ENCODE data around the gene DIAPH3. TPM values are rescaled to one million over a fixed set of nuclear protein-coding genes. Genes with fewer than 3 reads are reported as not detected.
A peak's percentile ranks its signal among the peaks of the same experiment; 100 is the strongest.

DIAPH3 gene
- total and polyA plus RNA-seq, 7 experiments from 2014 or later: 0.37 to 17.5 TPM; not detected in 5

GRCh38 chr13:59672445-59672844 is 491.3 kb downstream of the DIAPH3 start:
- Histone ChIP-seq H3K9me3 (ENCODE audit: control insufficient read depth in 2 of 3, low read length in 3 of 3) (no peaks in the 10 kb centered on the region), H3K4me1 (ENCODE audit: control insufficient read depth in 2 of 2, insufficient read depth in 2 of 2, low read length in 2 of 2) (no peaks in the 10 kb centered on the region), H3K27ac (ENCODE audit: low read depth, low read length) (no peak overlapping the region), H3K27me3 (ENCODE audit: control insufficient read depth in 2 of 2, insufficient read depth in 2 of 2, low read length in 2 of 2) (no peaks in the 10 kb centered on the region), H3K4me3 (ENCODE audit: low read length) (no peak overlapping the region), H3K36me3 (ENCODE audit: control insufficient read depth in 2 of 3, insufficient read depth in 3 of 3, low read length in 3 of 3) (no peaks in the 10 kb centered on the region)
- DNase-seq (no peak), ATAC-seq (no peak)
- ChIA-PET POLR2A (no interaction called here), CTCF (interaction anchor here (1.7 kb wide), 1 partner anchor 759 kb away, joined by 6 read pairs; no protein-coding TSS in a partner anchor)
- H3K4me1 Mint-ChIP-seq: peaks cover 0 to 11% (median 4%) of the 10 kb centered on the region in 7 donors
- H3K4me3 Mint-ChIP-seq: no peak overlapping the region
- H3K36me3 Mint-ChIP-seq: no peaks in the 10 kb centered on the region
- intact Hi-C loops (cut with micrococcal nuclease): no loop called here
- H3K9me3 Mint-ChIP-seq: no peaks in the 10 kb centered on the region
- no peaks in the 10 kb centered on the region for H3K27me3 Mint-ChIP-seq
- no peak overlapping the region for H3K27ac Mint-ChIP-seq

- POLR2A ChIA-PET: no interaction called here
These were observed 491.8 kb downstream of the DIAPH3 start for GRCh38 chr13:59671881-59672280.

GRCh38 chr13:59666504-59666903 is 497.2 kb downstream of the DIAPH3 start:
- ATAC-seq (peak; percentile 27), DNase-seq (no peak)
- Mint-ChIP-seq H3K9me3 (no peaks in the 10 kb centered on the region), H3K4me3 (no peak overlapping the region), H3K36me3 (peaks cover 0 to 5% (median 0%) of the 10 kb centered on the region in 5 donors), H3K27me3 (no peaks in the 10 kb centered on the region), H3K27ac (no peak overlapping the region), H3K4me1 (peaks cover 0 to 3% (median 0%) of the 10 kb centered on the region in 7 donors)
- Histone ChIP-seq H3K27ac (ENCODE audit: low read depth, low read length) (no peak overlapping the region), H3K36me3 (ENCODE audit: control insufficient read depth in 2 of 3, insufficient read depth in 3 of 3, low read length in 3 of 3) (no peaks in the 10 kb centered on the region), H3K4me1 (ENCODE audit: control insufficient read depth in 2 of 2, insufficient read depth in 2 of 2, low read length in 2 of 2) (no peaks in the 10 kb centered on the region), H3K4me3 (ENCODE audit: low read length) (no peak overlapping the region), H3K9me3 (ENCODE audit: control insufficient read depth in 2 of 3, low read length in 3 of 3) (no peaks in the 10 kb centered on the region), H3K27me3 (ENCODE audit: control insufficient read depth in 2 of 2, insufficient read depth in 2 of 2, low read length in 2 of 2) (no peaks in the 10 kb centered on the region)
- intact Hi-C loops (cut with micrococcal nuclease): no loop called here
- ChIA-PET POLR2A (no interaction called here), CTCF (interaction anchor here (0.7 kb wide), 1 partner anchor 677 kb away, joined by 4 read pairs; no protein-coding TSS in a partner anchor)

More at GRCh38 chr13:59671881-59672280, 491.8 kb downstream of the DIAPH3 start:
- H3K36me3 ChIP-seq (ENCODE audit: control insufficient read depth in 2 of 3, insufficient read depth in 3 of 3, low read length in 3 of 3): no peaks in the 10 kb centered on the region
- no peaks in the 10 kb centered on the region for H3K9me3 ChIP-seq (ENCODE audit: control insufficient read depth in 2 of 3, low read length in 3 of 3)
- Mint-ChIP-seq H3K4me3 (no peak overlapping the region), H3K4me1 (peaks cover 0 to 11% (median 4%) of the 10 kb centered on the region in 7 donors), H3K27me3 (no peaks in the 10 kb centered on the region), H3K27ac (no peak overlapping the region), H3K36me3 (no peaks in the 10 kb centered on the region), H3K9me3 (no peaks in the 10 kb centered on the region)
- intact Hi-C loops (cut with micrococcal nuclease): no loop called here
- H3K27me3 ChIP-seq (ENCODE audit: control insufficient read depth in 2 of 2, insufficient read depth in 2 of 2, low read length in 2 of 2): no peaks in the 10 kb centered on the region
- H3K4me3 ChIP-seq (ENCODE audit: low read length): no peak overlapping the region
- ATAC-seq: no peak
- CTCF ChIA-PET: interaction anchor here (1.7 kb wide), 1 partner anchor 759 kb away, joined by 6 read pairs; no protein-coding TSS in a partner anchor
- no peak overlapping the region for H3K27ac ChIP-seq (ENCODE audit: low read depth, low read length)
- no peak for DNase-seq
- H3K4me1 ChIP-seq (ENCODE audit: control insufficient read depth in 2 of 2, insufficient read depth in 2 of 2, low read length in 2 of 2): no peaks in the 10 kb centered on the region

GRCh38 chr13:59665732-59666131 is 498.0 kb downstream of the DIAPH3 start:
- Histone ChIP-seq H3K4me3 (ENCODE audit: low read length) (no peak overlapping the region), H3K27me3 (ENCODE audit: control insufficient read depth in 2 of 2, insufficient read depth in 2 of 2, low read length in 2 of 2) (no peaks in the 10 kb centered on the region), H3K9me3 (ENCODE audit: control insufficient read depth in 2 of 3, low read length in 3 of 3) (no peaks in the 10 kb centered on the region), H3K36me3 (ENCODE audit: control insufficient read depth in 2 of 3, insufficient read depth in 3 of 3, low read length in 3 of 3) (no peaks in the 10 kb centered on the region), H3K4me1 (ENCODE audit: control insufficient read depth in 2 of 2, insufficient read depth in 2 of 2, low read length in 2 of 2) (no peaks in the 10 kb centered on the region), H3K27ac (ENCODE audit: low read depth, low read length) (no peak overlapping the region)
- CTCF ChIA-PET: no interaction called here
- intact Hi-C loops (cut with micrococcal nuclease): no loop called here
- POLR2A ChIA-PET: no interaction called here
- Mint-ChIP-seq H3K27ac (no peak overlapping the region), H3K4me1 (peaks cover 0 to 3% (median 0%) of the 10 kb centered on the region in 7 donors), H3K9me3 (no peaks in the 10 kb centered on the region), H3K4me3 (no peak overlapping the region), H3K27me3 (no peaks in the 10 kb centered on the region), H3K36me3 (peaks cover 0 to 5% (median 0%) of the 10 kb centered on the region in 5 donors)
- ATAC-seq (no peak), DNase-seq (no peak)

- H3K27me3 ChIP-seq (ENCODE audit: control insufficient read depth in 2 of 2, insufficient read depth in 2 of 2, low read length in 2 of 2): no peaks in the 10 kb centered on the region
- POLR2A ChIA-PET: no interaction called here
- H3K4me3 ChIP-seq (ENCODE audit: low read length): no peak overlapping the region
- H3K36me3 ChIP-seq (ENCODE audit: control insufficient read depth in 2 of 3, insufficient read depth in 3 of 3, low read length in 3 of 3): no peaks in the 10 kb centered on the region
- H3K36me3 Mint-ChIP-seq: peaks cover 0 to 5% (median 0%) of the 10 kb centered on the region in 5 donors
- CTCF ChIA-PET: no interaction called here
- no peaks in the 10 kb centered on the region for H3K9me3 Mint-ChIP-seq
- no peaks in the 10 kb centered on the region for H3K9me3 ChIP-seq (ENCODE audit: control insufficient read depth in 2 of 3, low read length in 3 of 3)
- no peaks in the 10 kb centered on the region for H3K4me1 ChIP-seq (ENCODE audit: control insufficient read depth in 2 of 2, insufficient read depth in 2 of 2, low read length in 2 of 2)
- H3K4me3 Mint-ChIP-seq: peak overlapping the region in 1 of 10 donors; percentile 8
- peaks cover 0 to 3% (median 0%) of the 10 kb centered on the region in 7 donors for H3K4me1 Mint-ChIP-seq
- DNase-seq (no peak), ATAC-seq (no peak)
- no peaks in the 10 kb centered on the region for H3K27me3 Mint-ChIP-seq
- H3K27ac Mint-ChIP-seq: no peak overlapping the region
- intact Hi-C loops (cut with micrococcal nuclease): no loop called here
- H3K27ac ChIP-seq (ENCODE audit: low read depth, low read length): no peak overlapping the region
These were observed 498.5 kb downstream of the DIAPH3 start for GRCh38 chr13:59665184-59665583.

GRCh38 chr13:59664586-59664985 is 499.1 kb downstream of the DIAPH3 start:
- H3K9me3 Mint-ChIP-seq: no peaks in the 10 kb centered on the region

GRCh38 chr13:59663707-59664106 is 500.0 kb downstream of the DIAPH3 start:
- Histone ChIP-seq H3K27me3 (ENCODE audit: control insufficient read depth in 2 of 2, insufficient read depth in 2 of 2, low read length in 2 of 2) (no peaks in the 10 kb centered on the region), H3K9me3 (ENCODE audit: control insufficient read depth in 2 of 3, low read length in 3 of 3) (no peaks in the 10 kb centered on the region), H3K36me3 (ENCODE audit: control insufficient read depth in 2 of 3, insufficient read depth in 3 of 3, low read length in 3 of 3) (no peaks in the 10 kb centered on the region), H3K4me3 (ENCODE audit: low read length) (no peak overlapping the region), H3K27ac (ENCODE audit: low read depth, low read length) (no peak overlapping the region), H3K4me1 (ENCODE audit: control insufficient read depth in 2 of 2, insufficient read depth in 2 of 2, low read length in 2 of 2) (no peaks in the 10 kb centered on the region)
- ChIA-PET POLR2A (no interaction called here), CTCF (no interaction called here)
- Mint-ChIP-seq H3K27ac (no peak overlapping the region), H3K4me3 (no peak overlapping the region), H3K9me3 (no peaks in the 10 kb centered on the region), H3K36me3 (peaks cover 0 to 5% (median 0%) of the 10 kb centered on the region in 5 donors), H3K27me3 (no peaks in the 10 kb centered on the region), H3K4me1 (peaks cover 0 to 3% (median 0%) of the 10 kb centered on the region in 7 donors)
- intact Hi-C loops (cut with micrococcal nuclease): no loop called here
- no peak for ATAC-seq
- no peak for DNase-seq

More at GRCh38 chr13:59664586-59664985, 499.1 kb downstream of the DIAPH3 start:
- intact Hi-C loops (cut with micrococcal nuclease): no loop called here
- H3K27me3 ChIP-seq (ENCODE audit: control insufficient read depth in 2 of 2, insufficient read depth in 2 of 2, low read length in 2 of 2): no peaks in the 10 kb centered on the region
- no peak overlapping the region for H3K27ac Mint-ChIP-seq
- ChIA-PET POLR2A (no interaction called here), CTCF (no interaction called here)
- H3K36me3 Mint-ChIP-seq: peaks cover 0 to 5% (median 0%) of the 10 kb centered on the region in 5 donors
- no peaks in the 10 kb centered on the region for H3K9me3 ChIP-seq (ENCODE audit: control insufficient read depth in 2 of 3, low read length in 3 of 3)
- H3K4me3 ChIP-seq (ENCODE audit: low read length): no peak overlapping the region
- H3K27ac ChIP-seq (ENCODE audit: low read depth, low read length): no peak overlapping the region
- H3K4me1 ChIP-seq (ENCODE audit: control insufficient read depth in 2 of 2, insufficient read depth in 2 of 2, low read length in 2 of 2): no peaks in the 10 kb centered on the region
- ATAC-seq (no peak), DNase-seq (no peak)
- H3K27me3 Mint-ChIP-seq: no peaks in the 10 kb centered on the region
- no peaks in the 10 kb centered on the region for H3K36me3 ChIP-seq (ENCODE audit: control insufficient read depth in 2 of 3, insufficient read depth in 3 of 3, low read length in 3 of 3)
- peaks cover 0 to 3% (median 0%) of the 10 kb centered on the region in 7 donors for H3K4me1 Mint-ChIP-seq
- peak overlapping the region in 1 of 10 donors; percentile 8 for H3K4me3 Mint-ChIP-seq
